A204.1 (cell line): Measurements from ENCODE around the gene ARRB1.
"Not testable (repeated sequence)": the region's sequence is repeated elsewhere in the genome, so short reads cannot be mapped to it uniquely, and the experiment has no call there.

Experiments used
- FAIRE-seq: peaks from 2 replicates; lab custom pipeline; 2012; peaks lifted over from hg19 to GRCh38; lab: Jason Lieb, UNC

Gene ARRB1

GRCh38 chr11:75298191-75298975, 53.1 kb downstream of the ARRB1 start:
- no peak for FAIRE-seq

- no peak for FAIRE-seq
Measured at GRCh38 chr11:75293903-75294302, 57.6 kb downstream of the ARRB1 start.

DNA sequence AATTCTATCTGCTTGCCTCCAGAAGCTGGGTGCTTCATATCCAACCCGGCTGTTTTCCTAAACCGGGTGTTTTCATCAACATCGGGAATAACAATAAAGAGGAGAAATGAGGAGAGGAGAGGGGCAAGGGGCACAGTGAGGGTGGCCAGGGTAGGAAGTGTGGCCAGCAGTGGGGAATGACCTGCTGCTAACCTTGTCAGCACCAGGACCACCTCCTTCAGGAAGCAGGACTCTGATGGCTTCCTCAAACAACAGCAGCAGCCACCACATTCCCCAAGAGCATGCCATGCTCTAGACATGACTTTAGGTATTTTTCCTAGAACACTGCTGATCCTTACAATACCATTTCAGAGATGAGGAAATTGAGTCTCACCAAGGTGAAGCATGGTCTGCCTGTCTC, 58.5 kb downstream of the ARRB1 start:
- no peak for FAIRE-seq

DNA sequence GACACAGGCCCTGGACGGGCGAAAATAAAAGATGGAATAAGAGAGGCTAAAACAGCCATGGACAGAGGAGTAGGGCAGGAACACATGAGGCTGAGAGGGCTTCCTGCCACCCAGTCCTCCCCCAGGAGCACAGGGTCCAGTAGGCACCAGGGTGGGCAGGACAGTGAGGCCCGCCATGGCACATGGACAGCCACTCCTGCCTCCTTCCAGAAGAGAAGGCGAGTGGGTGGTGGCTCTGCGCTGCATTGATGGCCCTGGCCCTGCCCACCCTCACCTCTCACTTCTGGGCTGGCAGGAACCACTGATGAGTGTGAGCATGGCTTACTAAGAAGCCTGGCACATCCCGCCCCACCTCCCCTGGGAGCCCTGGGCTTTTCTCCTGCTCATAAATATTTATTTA, 59.7 kb downstream of the ARRB1 start:
- FAIRE-seq, result no peak

GRCh38 chr11:75289919-75290318, 61.5 kb downstream of the ARRB1 start:
- FAIRE-seq, result no peak

GRCh38 chr11:75289511-75289760, 62.0 kb downstream of the ARRB1 start:
- no peak for FAIRE-seq

DNA sequence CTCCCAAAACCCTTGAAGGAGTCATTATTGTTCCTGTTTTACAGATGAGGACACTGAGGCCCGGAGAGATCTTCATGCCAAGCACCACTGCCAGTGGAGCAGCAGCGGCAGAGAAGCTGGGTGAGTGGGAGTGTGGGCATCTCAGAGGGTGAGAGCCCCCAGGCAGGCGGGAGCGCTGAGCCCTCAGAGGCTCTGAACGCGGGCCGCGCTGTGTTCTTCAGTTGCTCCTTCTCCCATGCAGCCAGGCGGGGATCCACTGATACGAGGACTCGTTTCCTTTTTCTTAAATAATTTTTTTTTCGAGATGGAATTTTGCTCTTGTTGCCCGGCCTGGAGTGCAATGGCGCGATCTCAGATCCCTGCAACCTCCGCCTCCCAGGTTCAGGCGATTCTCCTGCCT, 63.9 kb downstream of the ARRB1 start:
- FAIRE-seq, result no peak

GRCh38 chr11:75286826-75287465, 64.5 kb downstream of the ARRB1 start:
- no peak for FAIRE-seq

- no peak for FAIRE-seq
Measured at GRCh38 chr11:75285776-75286360, 65.6 kb downstream of the ARRB1 start.

DNA sequence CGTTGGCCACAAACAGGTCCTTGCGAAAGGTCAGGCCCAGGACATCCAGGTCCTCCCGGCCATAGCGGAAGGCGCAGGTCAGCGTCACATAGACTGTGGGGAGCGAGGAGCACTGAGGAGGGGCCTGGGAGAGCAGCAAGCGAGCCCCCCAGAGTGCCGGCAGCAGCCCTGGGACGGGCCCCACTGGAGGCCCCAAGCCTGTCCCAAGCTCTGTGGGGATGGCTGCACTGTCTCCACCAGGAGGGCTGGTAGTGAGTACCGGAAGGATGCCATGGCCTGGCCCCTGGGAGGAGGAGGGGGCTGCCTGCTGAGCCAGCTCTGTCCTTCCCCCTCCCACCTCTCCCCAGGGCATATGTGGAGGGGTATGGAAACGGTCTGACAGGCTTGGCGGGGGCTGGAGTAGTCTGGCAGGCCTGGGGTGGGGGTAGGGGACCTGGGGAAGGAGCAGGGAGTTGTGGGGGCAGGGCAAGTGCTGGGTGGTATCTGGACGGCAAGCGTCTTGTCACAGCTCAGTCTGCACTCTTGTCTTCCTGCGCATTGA, 68.0 kb downstream of the ARRB1 start:
- FAIRE-seq, result no peak

DNA sequence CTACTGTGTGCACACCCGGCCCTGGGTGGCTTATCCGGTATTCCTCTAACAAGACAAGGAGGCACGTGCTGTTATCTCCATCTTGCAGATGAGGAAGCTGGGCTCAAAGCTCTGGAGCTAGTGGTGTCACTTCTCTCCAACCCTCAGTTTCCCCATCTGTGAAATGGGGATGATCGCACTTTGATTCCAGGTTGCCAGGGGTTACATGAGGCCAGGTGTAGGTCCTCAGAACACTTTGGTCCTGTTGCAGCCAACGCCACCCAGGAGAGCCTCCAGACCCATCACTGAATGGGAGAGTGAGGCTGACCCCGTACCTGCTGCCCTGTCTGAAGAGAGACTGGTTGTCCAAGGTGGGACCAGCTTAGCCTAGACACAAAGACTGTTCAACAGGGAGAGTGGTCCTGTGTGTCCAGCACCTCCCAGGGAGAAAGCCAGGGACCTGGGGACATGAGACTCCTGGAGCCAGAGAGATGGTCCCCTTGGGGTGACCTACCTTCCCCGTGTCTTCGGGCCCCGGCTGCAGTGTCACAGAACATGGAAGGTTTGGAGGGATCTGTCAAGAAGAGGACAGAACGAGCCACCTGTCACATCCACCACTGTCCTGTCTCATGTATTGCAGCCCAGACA, 69.9 kb downstream of the ARRB1 start:
- FAIRE-seq, result no peak

DNA sequence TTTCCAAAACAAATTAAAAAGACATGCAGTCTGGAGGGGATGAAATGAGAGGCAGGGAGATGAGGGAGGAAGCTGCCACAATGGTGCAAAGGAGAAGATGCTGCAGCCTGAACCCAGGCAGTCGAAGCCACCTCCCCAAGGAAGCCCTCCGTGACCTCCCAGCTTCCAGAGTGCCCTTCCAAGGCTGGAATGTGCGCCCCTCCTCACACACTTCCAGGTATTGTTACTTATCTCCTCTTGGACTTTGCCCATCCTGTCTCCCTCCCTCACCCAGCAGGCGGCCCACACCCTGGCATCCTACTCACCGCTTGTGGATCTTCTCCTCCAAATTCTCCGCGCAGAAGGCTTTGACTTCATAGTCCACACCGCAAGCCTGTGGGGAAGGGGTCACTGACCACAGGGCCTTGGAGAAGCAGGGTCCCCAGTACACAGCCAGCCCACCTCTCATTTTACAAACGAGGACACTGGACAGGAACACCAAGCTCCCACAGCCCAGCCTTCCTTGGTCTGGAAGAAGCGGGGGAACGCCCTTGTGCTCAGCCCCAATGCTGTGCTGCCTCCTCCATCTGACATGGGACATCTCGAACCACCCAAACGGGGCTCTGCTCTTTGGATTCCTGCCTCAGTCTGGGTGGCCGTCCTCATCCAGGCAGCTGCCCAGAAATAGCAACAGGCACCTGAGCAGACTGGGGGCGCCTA, 70.5 kb downstream of the ARRB1 start:
- no peak for FAIRE-seq

GRCh38 chr11:75280227-75280701, 71.2 kb downstream of the ARRB1 start:
- no peak for FAIRE-seq

- FAIRE-seq, result no peak
Measured at GRCh38 chr11:75279273-75279672, 72.2 kb downstream of the ARRB1 start.

GRCh38 chr11:75277991-75278790, 73.3 kb downstream of the ARRB1 start:
- no peak for FAIRE-seq

- FAIRE-seq, result no peak
Measured at GRCh38 chr11:75277211-75277805, 74.2 kb downstream of the ARRB1 start.

- no peak for FAIRE-seq
Measured at GRCh38 chr11:75276686-75277085, 74.8 kb downstream of the ARRB1 start.

GRCh38 chr11:75276186-75276585, 75.3 kb downstream of the ARRB1 start:
- no peak for FAIRE-seq

DNA sequence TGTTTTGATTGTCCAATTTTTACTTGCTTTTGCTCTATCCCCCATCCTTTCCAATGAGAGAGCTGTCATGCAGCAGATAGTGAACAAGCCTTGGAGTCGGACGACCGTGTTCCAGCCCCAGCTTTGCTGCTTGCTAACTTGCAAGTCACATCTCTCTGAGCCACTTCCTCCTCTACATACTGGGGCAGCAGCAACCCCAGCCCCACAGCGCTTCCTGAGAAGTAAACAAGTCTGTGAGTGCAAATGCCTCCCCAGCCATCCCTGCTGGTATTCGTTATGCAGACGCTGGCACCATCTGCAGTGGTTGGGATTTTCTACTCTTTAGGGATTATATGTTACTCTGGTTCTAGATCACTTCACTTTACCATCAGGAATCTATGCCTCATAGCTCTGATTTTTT, 75.9 kb downstream of the ARRB1 start:
- no peak for FAIRE-seq

DNA sequence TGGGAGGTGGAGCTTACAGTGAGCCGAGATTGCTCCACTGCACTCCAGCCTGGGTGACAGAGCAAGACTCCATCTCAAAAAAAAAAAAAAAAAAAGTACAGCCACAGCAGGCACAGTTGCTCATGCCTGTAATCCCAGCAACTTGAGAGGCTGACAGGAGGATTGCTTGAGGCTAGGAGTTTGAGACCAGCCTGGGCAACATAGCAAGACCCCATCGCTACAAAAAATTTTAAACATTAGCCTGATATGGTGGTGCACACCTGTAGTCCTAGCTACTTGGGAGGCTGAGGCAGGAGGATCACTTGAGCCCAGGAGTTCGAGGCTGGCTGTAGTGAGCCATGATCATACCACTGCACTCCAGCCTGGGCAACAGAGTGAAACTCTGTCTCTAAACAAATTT, 76.7 kb downstream of the ARRB1 start:
- FAIRE-seq, result not testable (repeated sequence)
